ENCODE measurements around the gene HIPK2. TPM values are rescaled to one million over a fixed set of nuclear protein-coding genes. Genes with fewer than 3 reads are reported as not detected.
A peak's percentile ranks its signal among the peaks of the same experiment; 100 is the strongest.

The HIPK2 gene
- total RNA-seq, 2 donors from 2014 or later, result 95.1 to 125 TPM

GRCh38 chr7:139711991-139712743, 65.6 kb downstream of the HIPK2 start:
- peaks cover 28% of the 10 kb centered on the region for H3K4me1 Mint-ChIP-seq

DNA sequence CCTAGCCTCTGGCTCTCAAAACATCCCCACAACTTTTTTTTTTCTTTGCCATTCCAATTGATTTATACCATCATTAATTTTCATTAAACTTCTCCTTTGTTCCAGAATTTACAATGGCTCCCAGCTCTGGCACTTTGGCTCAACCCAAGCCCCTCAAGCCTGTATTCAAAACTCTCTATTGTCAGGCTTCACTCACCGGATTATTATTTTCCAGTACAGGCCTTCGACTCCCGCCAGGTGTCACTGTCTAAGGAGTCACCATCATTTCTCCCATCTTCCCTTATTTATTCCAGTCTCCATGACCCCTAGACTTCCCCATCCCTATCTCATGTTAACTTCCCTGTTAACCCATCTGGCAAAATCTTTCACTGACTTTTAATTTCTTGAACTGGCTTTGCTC, 67.8 kb downstream of the HIPK2 start:
- Mint-ChIP-seq H3K36me3 (ENCODE audit: low read depth) (peaks cover 46% of the 10 kb centered on the region), H3K4me3 (no peak overlapping the region), H3K27me3 (ENCODE audit: insufficient read depth) (no peaks in the 10 kb centered on the region), H3K27ac (no peak overlapping the region), H3K9me3 (no peaks in the 10 kb centered on the region), H3K4me1 (peaks cover 28% of the 10 kb centered on the region)
- TF ChIP-seq, protein P1, sequence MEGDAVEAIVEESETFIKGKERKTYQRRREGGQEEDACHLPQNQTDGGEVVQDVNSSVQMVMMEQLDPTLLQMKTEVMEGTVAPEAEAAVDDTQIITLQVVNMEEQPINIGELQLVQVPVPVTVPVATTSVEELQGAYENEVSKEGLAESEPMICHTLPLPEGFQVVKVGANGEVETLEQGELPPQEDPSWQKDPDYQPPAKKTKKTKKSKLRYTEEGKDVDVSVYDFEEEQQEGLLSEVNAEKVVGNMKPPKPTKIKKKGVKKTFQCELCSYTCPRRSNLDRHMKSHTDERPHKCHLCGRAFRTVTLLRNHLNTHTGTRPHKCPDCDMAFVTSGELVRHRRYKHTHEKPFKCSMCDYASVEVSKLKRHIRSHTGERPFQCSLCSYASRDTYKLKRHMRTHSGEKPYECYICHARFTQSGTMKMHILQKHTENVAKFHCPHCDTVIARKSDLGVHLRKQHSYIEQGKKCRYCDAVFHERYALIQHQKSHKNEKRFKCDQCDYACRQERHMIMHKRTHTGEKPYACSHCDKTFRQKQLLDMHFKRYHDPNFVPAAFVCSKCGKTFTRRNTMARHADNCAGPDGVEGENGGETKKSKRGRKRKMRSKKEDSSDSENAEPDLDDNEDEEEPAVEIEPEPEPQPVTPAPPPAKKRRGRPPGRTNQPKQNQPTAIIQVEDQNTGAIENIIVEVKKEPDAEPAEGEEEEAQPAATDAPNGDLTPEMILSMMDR (conservative IDR thresholded peaks at IDR 0.05), result no peak
- H3K4me3 ChIP-seq (ENCODE audit: low read length), result no peak overlapping the region
- WGBS, 2 experiments (ENCODE audit: insufficient coverage in 1 of 2, insufficient read length in 1 of 2), result 93 to 97% methylated on average over 3 of the region's 3 CpGs
- H3K27ac ChIP-seq (ENCODE audit: low read depth, low read length), result no peak overlapping the region
- H3K4me1 ChIP-seq (ENCODE audit: control insufficient read depth, insufficient read depth, low read length), result peaks cover 8% of the 10 kb centered on the region
- H3K36me3 ChIP-seq (ENCODE audit: control insufficient read depth, insufficient read depth, low read length), result peaks cover 74% of the 10 kb centered on the region
- no peaks in the 10 kb centered on the region for H3K27me3 ChIP-seq (ENCODE audit: control insufficient read depth, insufficient read depth, low read length, poor library complexity, severe bottlenecking)
- DNase-seq, result peak; percentile 29
- H3K9ac ChIP-seq (ENCODE audit: extremely low read depth, low read length, poor library complexity, severe bottlenecking), result no peak overlapping the region
- no peaks in the 10 kb centered on the region for H3K9me3 ChIP-seq (ENCODE audit: control insufficient read depth, low read length)

More at GRCh38 chr7:139711991-139712743, 65.6 kb downstream of the HIPK2 start:
- H3K4me3 Mint-ChIP-seq, result no peak overlapping the region
- peaks cover 79% of the 10 kb centered on the region for H3K36me3 ChIP-seq (ENCODE audit: control insufficient read depth, insufficient read depth, low read length)
- H3K27me3 ChIP-seq (ENCODE audit: control insufficient read depth, insufficient read depth, low read length, poor library complexity, severe bottlenecking), result no peaks in the 10 kb centered on the region
- H3K9me3 Mint-ChIP-seq, result no peaks in the 10 kb centered on the region
- WGBS, 2 experiments (ENCODE audit: insufficient coverage in 1 of 2, insufficient read length in 1 of 2), result 58 to 62% methylated on average over 8 to 11 of the region's 11 CpGs
- peak overlapping the region; percentile 65 for H3K27ac Mint-ChIP-seq
- TF ChIP-seq, protein P1 (conservative IDR thresholded peaks at IDR 0.05), result no peak
- H3K36me3 Mint-ChIP-seq (ENCODE audit: low read depth), result peaks cover 59% of the 10 kb centered on the region
- no peaks in the 10 kb centered on the region for H3K27me3 Mint-ChIP-seq (ENCODE audit: insufficient read depth)
- no peaks in the 10 kb centered on the region for H3K9me3 ChIP-seq (ENCODE audit: control insufficient read depth, low read length)
- H3K27ac ChIP-seq (ENCODE audit: low read depth, low read length), result no peak overlapping the region
- no peak overlapping the region for H3K9ac ChIP-seq (ENCODE audit: extremely low read depth, low read length, poor library complexity, severe bottlenecking)
- DNase-seq, result peak; percentile 79
- H3K4me1 ChIP-seq (ENCODE audit: control insufficient read depth, insufficient read depth, low read length), result peaks cover 8% of the 10 kb centered on the region
- no peak overlapping the region for H3K4me3 ChIP-seq (ENCODE audit: low read length)

GRCh38 chr7:139709485-139709884, 68.3 kb downstream of the HIPK2 start:
- no peak overlapping the region for H3K4me3 ChIP-seq (ENCODE audit: low read length)
- TF ChIP-seq, protein P1 (conservative IDR thresholded peaks at IDR 0.05), result no peak
- no peaks in the 10 kb centered on the region for H3K9me3 ChIP-seq (ENCODE audit: control insufficient read depth, low read length)
- no peaks in the 10 kb centered on the region for H3K9me3 Mint-ChIP-seq
- peaks cover 28% of the 10 kb centered on the region for H3K4me1 Mint-ChIP-seq
- peaks cover 8% of the 10 kb centered on the region for H3K4me1 ChIP-seq (ENCODE audit: control insufficient read depth, insufficient read depth, low read length)
- H3K27me3 Mint-ChIP-seq (ENCODE audit: insufficient read depth), result no peaks in the 10 kb centered on the region
- WGBS, 2 experiments (ENCODE audit: insufficient coverage in 1 of 2, insufficient read length in 1 of 2), result 95 to 96% methylated on average over 2 of the region's 2 CpGs
- H3K27ac ChIP-seq (ENCODE audit: low read depth, low read length), result no peak overlapping the region
- no peaks in the 10 kb centered on the region for H3K27me3 ChIP-seq (ENCODE audit: control insufficient read depth, insufficient read depth, low read length, poor library complexity, severe bottlenecking)
- no peak overlapping the region for H3K9ac ChIP-seq (ENCODE audit: extremely low read depth, low read length, poor library complexity, severe bottlenecking)
- peak; percentile 13 for DNase-seq
- peaks cover 74% of the 10 kb centered on the region for H3K36me3 ChIP-seq (ENCODE audit: control insufficient read depth, insufficient read depth, low read length)
- no peak overlapping the region for H3K4me3 Mint-ChIP-seq
- H3K36me3 Mint-ChIP-seq (ENCODE audit: low read depth), result peaks cover 41% of the 10 kb centered on the region
- no peak overlapping the region for H3K27ac Mint-ChIP-seq
